Measurements from ENCODE around the gene EXOC3. TPM values are rescaled to one million over a fixed set of nuclear protein-coding genes. Genes with fewer than 3 reads are reported as not detected.

The EXOC3 gene
- total and polyA plus RNA-seq, 2 of the 8 experiments (the other 6 are each of a cell fraction or from before 2014, with no cell fraction given) = 14.4 to 30.0 TPM

- Histone ChIP-seq H2AK5ac (ENCODE audit: low read depth, low read length) (no peak overlapping the region), H3K18ac (ENCODE audit: extremely low read depth, low read length) (no peak overlapping the region), H2AFZ (ENCODE audit: low read length) (no peak overlapping the region), H3K27me3 (replicated peaks in 1 of 4; ENCODE audit: control insufficient read depth in 3 of 4, extremely low read depth in 1 of 4, insufficient read depth in 3 of 4, low read length in 3 of 4) (peaks cover 0 to 4% (median 0%) of the 10 kb centered on the region in 4 experiments; a peak in 2 of 7 replicates), H2BK12ac (ENCODE audit: low read depth, low read length) (no peak overlapping the region), H3K23ac (ENCODE audit: insufficient read length) (no peak overlapping the region), H2BK120ac (replicated peaks; ENCODE audit: low read depth, low read length) (no peak overlapping the region), H3K4me1 (replicated peaks in 1 of 4; ENCODE audit: control insufficient read depth in 3 of 4, insufficient read depth in 4 of 4, low read length in 3 of 4) (peaks cover 0 to 12% (median 8%) of the 10 kb centered on the region in 4 experiments; a peak in 5 of 7 replicates), H3K4me2 (ENCODE audit: insufficient read depth in 1 of 2, low read depth in 2 of 2, low read length in 2 of 2) (no peak overlapping the region), H3K9me3 (ENCODE audit: insufficient read depth in 2 of 2, low read depth in 1 of 2, low read length in 1 of 2) (no peaks in the 10 kb centered on the region), H3K14ac (ENCODE audit: insufficient read length) (no peak overlapping the region), H4K91ac (replicated peaks; ENCODE audit: insufficient read length, low read length) (no peak overlapping the region), H2BK15ac (ENCODE audit: low read length) (no peak overlapping the region), H3K36me3 (ENCODE audit: control insufficient read depth in 2 of 4, insufficient read depth in 4 of 4, low read length in 3 of 4) (peaks cover 13 to 35% (median 19%) of the 10 kb centered on the region in 4 experiments), H4K5ac (ENCODE audit: insufficient read length, low read depth, low read length) (no peak overlapping the region), H2BK5ac (ENCODE audit: low read depth, low read length) (no peak overlapping the region), H3K23me2 (ENCODE audit: low read depth, low read length) (peaks cover 13% of the 10 kb centered on the region; the same call in 1 of the 2 replicates), H3K27ac (ENCODE audit: low read depth, low read length) (no peak overlapping the region), H4K20me1 (replicated peaks in 1 of 2; ENCODE audit: control insufficient read depth in 1 of 2, insufficient read depth in 2 of 2, low read length in 2 of 2) (peaks cover 2 to 13% of the 10 kb centered on the region in 2 experiments), H3K9ac (replicated peaks in 1 of 4; ENCODE audit: extremely low read depth in 1 of 4, low read depth in 3 of 4, low read length in 3 of 4) (no peak overlapping the region), H3K79me1 (ENCODE audit: low read depth, low read length) (peaks cover 9% of the 10 kb centered on the region; the same call in 1 of the 2 replicates), H3K79me2 (ENCODE audit: control insufficient read depth in 1 of 2, insufficient read depth in 2 of 2, low read length in 2 of 2) (peaks cover 0 to 8% of the 10 kb centered on the region in 2 experiments; a peak in 1 of 4 replicates), H3K4me3 (ENCODE audit: extremely low read depth in 1 of 4, insufficient read depth in 2 of 4, low read depth in 3 of 4, low read length in 4 of 4) (no peak overlapping the region), H3K56ac (replicated peaks; ENCODE audit: insufficient read length, low read depth, low read length) (no peak overlapping the region), H4K8ac (ENCODE audit: extremely low read depth, insufficient read depth, low read length) (no peak overlapping the region), H3K4ac (replicated peaks; ENCODE audit: insufficient read length, low read depth, low read length) (no peak overlapping the region), H2BK20ac (ENCODE audit: low read length) (no peak overlapping the region)
- POLR2A ChIA-PET (ENCODE audit: partially characterized antibody) = interaction anchor here (0.9 to 1.9 kb wide), 5 partner anchors 9 to 69 kb away, joined by 3 to 6 read pairs (median 4); no protein-coding TSS in a partner anchor
- FAIRE-seq = no peak
- WGBS, 2 experiments (ENCODE audit: extremely low coverage in 1 of 2, insufficient coverage in 1 of 2, insufficient read length in 1 of 2, insufficient replicate concordance in 2 of 2, low coverage in 1 of 2, low lambda C conversion rate in 2 of 2, missing lambda C conversion rate in 1 of 2) = 94% methylated on average over 16 of the region's 19 CpGs; no CpG with 5 or more reads in 1 of the 2 experiments
- TF ChIP-seq KDM1A (IDR thresholded peaks at IDR 0.05; ENCODE audit: borderline replicate concordance, low read length) = no peak
- CTCF ChIA-PET (ENCODE audit: partially characterized antibody) = interaction anchor here (0.6 to 3.0 kb wide), 41 partner anchors 9 to 334 kb away, joined by 3 to 17 read pairs (median 4); no protein-coding TSS in a partner anchor
- no peak for DNase-seq (ENCODE audit: low read depth in 1 of 2, low spot score in 2 of 2)
These were observed 3.3 kb downstream of the EXOC3 start for GRCh38 chr5:446066-446882.
